A673 (cell line): ENCODE results near the gene GDF10. TPM values are rescaled to one million over a fixed set of nuclear protein-coding genes. Genes with fewer than 3 reads are reported as not detected.

Experiments
- BruUV-seq: library from RNA; stranded (reverse); fragments of 400-500 nt; replicated peaks from 2 replicates; lab custom pipeline; 2021; lab: Mats Ljungman, UMichigan
- CTCF ChIA-PET: fragments of 300-600 bp; sonication (Branson Sonifier 250); formaldehyde crosslinking; loops from one replicate; lab custom pipeline; 2022; ENCODE audit warnings: antibody characterized with exemption; lab: Charles Lee
- POLR2A ChIA-PET: fragments of 300-600 bp; sonication (Branson Sonifier 250); formaldehyde crosslinking; loops from one replicate; lab custom pipeline; 2022; ENCODE audit warnings: antibody characterized with exemption; ENCODE audit not compliant: low non-redundant PET; lab: Charles Lee
- DNase-seq: peaks from one replicate; pipeline ENCODE4 v3.0.0-alpha.2; 2015; ENCODE audit warnings: low spot score
- H3K27ac ChIP-seq: fragments of 200-600 bp; sonication (generic); 2 replicates; pipeline ENCODE4 v1.5.1; 2016; ENCODE audit warnings: mixed run types, low read depth, mild to moderate bottlenecking, mixed read lengths, antibody characterized with exemption, low read length; ENCODE audit not compliant: poor library complexity, severe bottlenecking
- H3K27me3 ChIP-seq: fragments of 200-600 bp; sonication (generic); replicated peaks from 2 replicates; pipeline ENCODE4 v1.6.1; 2017; ENCODE audit warnings: mixed run types, low read depth, mild to moderate bottlenecking, mixed read lengths, antibody characterized with exemption, low read length; ENCODE audit not compliant: insufficient read depth, poor library complexity
- H3K36me3 ChIP-seq: fragments of 200-600 bp; sonication (generic); 2 replicates; pipeline ENCODE4 v1.6.1; 2016; ENCODE audit warnings: mixed run types, mild to moderate bottlenecking, mixed read lengths, antibody characterized with exemption, low read length; ENCODE audit not compliant: insufficient read depth, poor library complexity, severe bottlenecking
- H3K4me1 ChIP-seq: fragments of 200-600 bp; sonication (generic); 2 replicates; pipeline ENCODE4 v1.6.1; 2017; ENCODE audit warnings: mixed run types, mild to moderate bottlenecking, mixed read lengths, antibody characterized with exemption, low read length; ENCODE audit not compliant: insufficient read depth, poor library complexity, severe bottlenecking
- H3K4me3 ChIP-seq: fragments of 200-600 bp; sonication (generic); 2 replicates; pipeline ENCODE4 v1.5.1; 2016; ENCODE audit warnings: low read depth, mixed run types, mild to moderate bottlenecking, mixed read lengths, low read length; ENCODE audit not compliant: poor library complexity, severe bottlenecking
- H3K9me3 ChIP-seq: fragments of 200-600 bp; sonication (generic); 2 replicates; pipeline ENCODE4 v1.6.1; 2016; ENCODE audit warnings: mixed run types, low read depth, mild to moderate bottlenecking, mixed read lengths, antibody characterized with exemption, low read length; ENCODE audit not compliant: poor library complexity, severe bottlenecking
- EZH2 ChIP-seq: fragments of 200-600 bp; sonication (generic); IDR thresholded peaks from 2 replicates; pipeline ENCODE4 v1.6.1; 2017; ENCODE audit warnings: borderline replicate concordance, low read depth, mild to moderate bottlenecking, mixed read lengths, antibody characterized with exemption, low read length; ENCODE audit not compliant: poor library complexity, severe bottlenecking
- intact Hi-C: fragments of 100-400 bp; cut with micrococcal nuclease; formaldehyde crosslinking; loops from one replicate; pipeline ENCODE4 v1.10.0; 2022; ENCODE audit not compliant: unreplicated experiment
- total RNA-seq: library from RNA; stranded (reverse); gene quantifications from 2 replicates; pipeline ENCODE4 v1.2.3, GENCODE V29; 2021
- TF ChIP-seq, protein P1 (sequence below): fragments of 300-800, 200-600 bp; sonication (generic); conservative IDR thresholded peaks from 2 replicates; pipeline ENCODE4 v1.5.1; 2017; ENCODE audit warnings: low read depth, mild to moderate bottlenecking, antibody characterized with exemption, low read length, moderate library complexity, mixed read lengths

The GDF10 gene
- total RNA-seq, 1 experiment from 2014 or later: 0.45 TPM

- TF ChIP-seq, protein P1, sequence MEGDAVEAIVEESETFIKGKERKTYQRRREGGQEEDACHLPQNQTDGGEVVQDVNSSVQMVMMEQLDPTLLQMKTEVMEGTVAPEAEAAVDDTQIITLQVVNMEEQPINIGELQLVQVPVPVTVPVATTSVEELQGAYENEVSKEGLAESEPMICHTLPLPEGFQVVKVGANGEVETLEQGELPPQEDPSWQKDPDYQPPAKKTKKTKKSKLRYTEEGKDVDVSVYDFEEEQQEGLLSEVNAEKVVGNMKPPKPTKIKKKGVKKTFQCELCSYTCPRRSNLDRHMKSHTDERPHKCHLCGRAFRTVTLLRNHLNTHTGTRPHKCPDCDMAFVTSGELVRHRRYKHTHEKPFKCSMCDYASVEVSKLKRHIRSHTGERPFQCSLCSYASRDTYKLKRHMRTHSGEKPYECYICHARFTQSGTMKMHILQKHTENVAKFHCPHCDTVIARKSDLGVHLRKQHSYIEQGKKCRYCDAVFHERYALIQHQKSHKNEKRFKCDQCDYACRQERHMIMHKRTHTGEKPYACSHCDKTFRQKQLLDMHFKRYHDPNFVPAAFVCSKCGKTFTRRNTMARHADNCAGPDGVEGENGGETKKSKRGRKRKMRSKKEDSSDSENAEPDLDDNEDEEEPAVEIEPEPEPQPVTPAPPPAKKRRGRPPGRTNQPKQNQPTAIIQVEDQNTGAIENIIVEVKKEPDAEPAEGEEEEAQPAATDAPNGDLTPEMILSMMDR: no peak
- TF ChIP-seq EZH2: no peak
- DNase-seq: no peak
- POLR2A ChIA-PET: interaction anchor here (0.6 to 0.8 kb wide), 2 partner anchors 913 to 1373 kb away, joined by 3 to 4 read pairs; partner anchors contain the start of gene TIMM23
- no TSS peak for BruUV-seq
- no peaks in the 10 kb centered on the region for H3K27me3 ChIP-seq
- no peaks in the 10 kb centered on the region for H3K36me3 ChIP-seq
- H3K27ac ChIP-seq: no peak overlapping the region
- no peak overlapping the region for H3K4me3 ChIP-seq
- no peaks in the 10 kb centered on the region for H3K4me1 ChIP-seq
- no peaks in the 10 kb centered on the region for H3K9me3 ChIP-seq
- intact Hi-C loops: no loop called here
- CTCF ChIA-PET: no interaction called here
Measured at GRCh38 chr10:47344996-47345870, 45.2 kb downstream of the GDF10 start.

- ChIA-PET CTCF (no interaction called here), POLR2A (no interaction called here)
- no peaks in the 10 kb centered on the region for H3K36me3 ChIP-seq
- DNase-seq: peak; percentile 7
- no peaks in the 10 kb centered on the region for H3K27me3 ChIP-seq
- BruUV-seq: no TSS peak
- no peak overlapping the region for H3K4me3 ChIP-seq
- TF ChIP-seq, protein P1: no peak
- no peak for TF ChIP-seq EZH2
- H3K4me1 ChIP-seq: no peaks in the 10 kb centered on the region
- intact Hi-C loops: no loop called here
- H3K9me3 ChIP-seq: no peaks in the 10 kb centered on the region
- H3K27ac ChIP-seq: no peak overlapping the region
Measured at GRCh38 chr10:47346581-47347302, 46.7 kb downstream of the GDF10 start.

GRCh38 chr10:47347303-47347675, 47.3 kb downstream of the GDF10 start:
- no TSS peak for BruUV-seq
- no peaks in the 10 kb centered on the region for H3K4me1 ChIP-seq
- TF ChIP-seq, protein P1: no peak
- no peak for TF ChIP-seq EZH2
- DNase-seq: no peak
- H3K9me3 ChIP-seq: no peaks in the 10 kb centered on the region
- POLR2A ChIA-PET: no interaction called here
- CTCF ChIA-PET: no interaction called here
- intact Hi-C loops: no loop called here
- H3K27me3 ChIP-seq: no peaks in the 10 kb centered on the region
- no peak overlapping the region for H3K27ac ChIP-seq
- H3K4me3 ChIP-seq: no peak overlapping the region
- no peaks in the 10 kb centered on the region for H3K36me3 ChIP-seq
